KMS-11 (cell line): ENCODE data around the gene CGB2.

Experiments
- H2AFZ ChIP-seq: fragments of 200-600 bp; sonication (generic); 2 replicates; pipeline ENCODE4 v1.6.1; 2016; ENCODE audit warnings: antibody characterized with exemption, mixed run types, low read depth
- H3K27ac ChIP-seq: fragments of 200-600 bp; sonication (generic); 2 replicates; pipeline ENCODE4 v1.6.1; 2016; ENCODE audit warnings: mild to moderate bottlenecking, mixed run types
- H3K27me3 ChIP-seq: fragments of 200-600 bp; sonication (generic); 2 replicates; pipeline ENCODE4 v1.6.1; 2017; ENCODE audit warnings: mild to moderate bottlenecking, low read depth, mixed run types, moderate library complexity; ENCODE audit not compliant: insufficient read depth
- H3K36me3 ChIP-seq: fragments of 200-600 bp; sonication (generic); 2 replicates; pipeline ENCODE4 v1.6.1; 2017; ENCODE audit warnings: mild to moderate bottlenecking, mixed run types; ENCODE audit not compliant: insufficient read depth
- H3K4me1 ChIP-seq: fragments of 200-600 bp; sonication (generic); 2 replicates; pipeline ENCODE4 v1.6.1; 2016; ENCODE audit warnings: mild to moderate bottlenecking, low read depth, mixed run types; ENCODE audit not compliant: poor library complexity, severe bottlenecking
- H3K4me2 ChIP-seq: fragments of 200-600 bp; sonication (generic); 2 replicates; pipeline ENCODE4 v1.7.0; 2016; ENCODE audit warnings: mild to moderate bottlenecking, mixed run types
- H3K4me3 ChIP-seq: fragments of 200-600 bp; sonication (generic); IDR thresholded peaks from 2 replicates; pipeline ENCODE4 v1.6.1; 2017; ENCODE audit warnings: low read depth, low read length, mixed read lengths; ENCODE audit not compliant: insufficient read depth
- H3K79me2 ChIP-seq: fragments of 200-600 bp; sonication (generic); 2 replicates; pipeline ENCODE4 v1.6.1; 2016; ENCODE audit warnings: low read depth, mixed run types; ENCODE audit not compliant: insufficient read depth
- H3K9ac ChIP-seq: fragments of 200-600 bp; sonication (generic); 2 replicates; pipeline ENCODE4 v1.6.1; 2016; ENCODE audit warnings: mild to moderate bottlenecking, mixed run types
- H4K20me1 ChIP-seq: fragments of 200-600 bp; sonication (generic); 2 replicates; pipeline ENCODE4 v1.6.1; 2016; ENCODE audit warnings: mild to moderate bottlenecking, mixed run types; ENCODE audit not compliant: insufficient read depth
- TF ChIP-seq, protein P1 (sequence below): fragments of 200-600 bp; sonication (generic); conservative IDR thresholded peaks from 2 replicates; pipeline ENCODE4 v1.6.1; 2017; ENCODE audit warnings: low read depth, mild to moderate bottlenecking, antibody characterized with exemption, low read length, moderate library complexity, mixed read lengths

Gene CGB2

DNA sequence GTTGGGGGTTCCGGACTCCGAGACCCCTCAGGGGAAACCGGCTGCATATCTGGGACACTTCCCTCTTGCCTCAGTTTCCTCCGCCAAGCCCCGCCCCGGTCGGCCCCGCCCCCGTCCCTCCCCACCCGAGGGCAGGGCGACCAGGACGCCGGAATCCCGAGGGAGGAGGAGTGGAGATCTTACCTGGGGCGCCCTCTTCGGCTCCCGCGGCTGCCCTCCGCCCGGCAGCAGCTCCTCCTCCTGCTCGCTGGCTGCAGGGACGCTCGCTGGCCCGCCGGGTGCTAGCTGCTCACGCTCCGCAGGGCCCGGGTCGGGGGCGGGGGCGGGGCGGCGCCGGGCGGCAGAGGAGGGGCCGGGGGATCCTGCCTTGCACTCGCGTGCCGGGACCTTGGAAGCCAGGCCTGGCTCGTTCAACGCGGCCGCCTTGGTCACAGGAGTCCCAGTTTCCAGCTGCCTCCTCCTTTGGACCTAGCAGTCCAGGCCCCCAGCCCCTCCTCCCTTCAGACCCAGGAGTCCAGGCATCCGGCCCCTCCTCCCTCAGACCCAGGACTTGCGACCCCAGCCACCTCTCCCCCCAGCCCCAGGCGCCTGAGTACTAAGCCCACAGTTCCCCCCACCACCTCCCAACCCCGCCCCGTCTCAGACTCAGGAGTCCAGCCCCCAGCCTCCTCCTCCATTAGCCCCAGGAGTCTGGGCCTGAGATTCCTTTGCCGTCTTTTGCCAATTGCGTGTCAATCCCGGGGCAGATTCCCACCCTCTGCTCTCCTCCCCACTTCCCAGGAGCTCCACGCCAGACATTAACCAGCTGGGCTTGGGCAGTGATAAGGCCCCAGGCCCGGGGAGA, 33.3 kb downstream of the CGB2 start, which contains the start of gene NTF4:
NTF4 (minus strand) TSS at position 51 of the 844 bp plus-strand sequence. CDS start 2,821 bp downstream, outside the sequence.
- H3K27ac ChIP-seq, result no peak within 1 kb of the TSS
- TF ChIP-seq, protein P1, sequence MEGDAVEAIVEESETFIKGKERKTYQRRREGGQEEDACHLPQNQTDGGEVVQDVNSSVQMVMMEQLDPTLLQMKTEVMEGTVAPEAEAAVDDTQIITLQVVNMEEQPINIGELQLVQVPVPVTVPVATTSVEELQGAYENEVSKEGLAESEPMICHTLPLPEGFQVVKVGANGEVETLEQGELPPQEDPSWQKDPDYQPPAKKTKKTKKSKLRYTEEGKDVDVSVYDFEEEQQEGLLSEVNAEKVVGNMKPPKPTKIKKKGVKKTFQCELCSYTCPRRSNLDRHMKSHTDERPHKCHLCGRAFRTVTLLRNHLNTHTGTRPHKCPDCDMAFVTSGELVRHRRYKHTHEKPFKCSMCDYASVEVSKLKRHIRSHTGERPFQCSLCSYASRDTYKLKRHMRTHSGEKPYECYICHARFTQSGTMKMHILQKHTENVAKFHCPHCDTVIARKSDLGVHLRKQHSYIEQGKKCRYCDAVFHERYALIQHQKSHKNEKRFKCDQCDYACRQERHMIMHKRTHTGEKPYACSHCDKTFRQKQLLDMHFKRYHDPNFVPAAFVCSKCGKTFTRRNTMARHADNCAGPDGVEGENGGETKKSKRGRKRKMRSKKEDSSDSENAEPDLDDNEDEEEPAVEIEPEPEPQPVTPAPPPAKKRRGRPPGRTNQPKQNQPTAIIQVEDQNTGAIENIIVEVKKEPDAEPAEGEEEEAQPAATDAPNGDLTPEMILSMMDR, result no peak
- no peak within 1 kb of the TSS for H2AFZ ChIP-seq
- no peaks in the 10 kb centered on the region for H3K36me3 ChIP-seq
- no peaks in the 10 kb centered on the region for H3K4me1 ChIP-seq
- H3K79me2 ChIP-seq, result no peaks in the 10 kb centered on the region
- H3K9ac ChIP-seq, result no peak within 1 kb of the TSS
- H3K4me3 ChIP-seq, result no peak within 1 kb of the TSS
- H3K4me2 ChIP-seq, result no peak within 1 kb of the TSS
- H4K20me1 ChIP-seq, result no peaks in the 10 kb centered on the region
- peaks cover 94% of the 10 kb centered on the region for H3K27me3 ChIP-seq

DNA sequence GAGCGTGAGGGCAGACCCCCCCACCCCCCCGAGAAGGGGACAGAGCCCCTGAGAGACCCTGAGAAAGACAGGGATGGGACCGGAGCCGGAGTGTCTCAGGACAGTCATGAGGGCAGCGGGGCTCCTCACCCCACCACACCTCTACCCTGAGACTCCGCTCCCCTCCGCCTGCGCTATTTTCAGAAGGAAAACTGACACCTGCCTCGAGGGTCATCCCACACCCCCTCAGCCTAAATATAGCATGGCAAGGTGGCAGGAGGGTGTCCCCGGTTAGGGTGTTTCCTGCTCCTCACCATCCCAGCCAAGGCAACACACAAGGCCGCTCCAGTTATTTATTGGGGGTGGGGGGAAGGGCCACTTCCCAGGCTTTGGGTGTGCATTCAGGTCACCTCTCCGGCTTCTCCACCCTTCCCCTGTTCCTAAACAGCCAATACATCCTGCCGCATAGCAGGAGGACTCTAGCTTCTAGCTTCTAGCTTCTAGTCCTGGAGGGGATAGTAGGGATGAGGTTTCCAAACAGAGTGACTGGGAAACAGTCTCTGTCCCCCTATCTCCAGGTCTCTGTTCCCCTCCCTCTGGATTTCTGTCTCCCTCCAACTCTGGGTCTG, 34.3 kb downstream of the CGB2 start:
- Histone ChIP-seq H3K4me1 (no peaks in the 10 kb centered on the region), H3K36me3 (no peaks in the 10 kb centered on the region), H3K4me3 (no peak overlapping the region), H3K4me2 (no peak overlapping the region), H3K9ac (no peak overlapping the region), H3K79me2 (no peaks in the 10 kb centered on the region), H3K27ac (no peak overlapping the region), H3K27me3 (peaks cover 92% of the 10 kb centered on the region), H2AFZ (no peak overlapping the region), H4K20me1 (no peaks in the 10 kb centered on the region)
- TF ChIP-seq, protein P1, result no peak

DNA sequence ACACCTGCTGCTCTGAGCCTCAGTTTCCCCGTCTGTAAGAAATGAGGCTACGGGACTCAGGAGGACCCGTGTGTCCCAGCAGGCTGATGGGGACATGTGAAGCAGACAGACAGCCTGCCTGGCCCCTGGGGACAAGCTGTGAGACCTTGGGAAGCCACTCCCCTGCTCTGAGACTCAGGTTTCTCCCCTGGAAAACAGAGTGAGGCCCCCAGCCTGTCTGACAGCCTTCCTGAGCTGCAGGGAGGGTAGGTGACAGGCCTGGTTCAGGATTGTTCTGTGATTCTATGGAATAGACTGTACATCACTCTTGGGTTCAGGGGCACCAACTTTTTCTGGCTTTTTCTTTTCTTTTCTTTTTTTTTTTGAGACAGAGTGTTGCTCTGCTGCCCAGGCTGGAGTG, 35.9 kb downstream of the CGB2 start:
- H2AFZ ChIP-seq, result no peak overlapping the region
- no peaks in the 10 kb centered on the region for H3K79me2 ChIP-seq
- H3K27ac ChIP-seq, result no peak overlapping the region
- H3K4me1 ChIP-seq, result no peaks in the 10 kb centered on the region
- H3K27me3 ChIP-seq, result peaks cover 84% of the 10 kb centered on the region
- H3K4me2 ChIP-seq, result no peak overlapping the region
- no peak overlapping the region for H3K4me3 ChIP-seq
- H4K20me1 ChIP-seq, result no peaks in the 10 kb centered on the region
- TF ChIP-seq, protein P1, result no peak
- no peaks in the 10 kb centered on the region for H3K36me3 ChIP-seq
- H3K9ac ChIP-seq, result no peak overlapping the region

DNA sequence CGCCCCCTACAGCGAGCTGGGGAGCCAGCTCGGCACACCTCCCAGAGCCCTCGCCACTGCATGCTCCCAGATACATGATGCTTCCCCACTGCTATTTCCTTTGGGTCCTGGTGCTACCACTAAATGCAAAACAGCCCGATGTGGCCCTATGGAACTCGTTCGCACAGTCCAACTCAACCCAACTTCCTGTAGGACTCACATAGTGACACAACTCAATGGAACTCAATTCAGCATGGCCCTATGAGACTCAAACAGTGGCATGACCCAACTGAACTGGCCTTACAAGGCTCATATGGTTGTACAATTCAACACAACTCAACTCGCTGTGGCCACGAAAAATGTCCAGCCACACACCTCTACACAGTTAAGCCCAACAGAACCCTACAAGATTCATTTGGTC, 37.3 kb downstream of the CGB2 start:
- Histone ChIP-seq H3K4me1 (no peaks in the 10 kb centered on the region), H3K36me3 (no peaks in the 10 kb centered on the region), H4K20me1 (no peaks in the 10 kb centered on the region), H3K4me2 (no peak overlapping the region), H3K9ac (no peak overlapping the region), H3K79me2 (no peaks in the 10 kb centered on the region), H3K27ac (no peak overlapping the region), H3K4me3 (no peak overlapping the region), H3K27me3 (peaks cover 79% of the 10 kb centered on the region), H2AFZ (no peak overlapping the region)
- TF ChIP-seq, protein P1, result no peak
